ENCODE measurements around the gene CCK.

Gene CCK

DNA sequence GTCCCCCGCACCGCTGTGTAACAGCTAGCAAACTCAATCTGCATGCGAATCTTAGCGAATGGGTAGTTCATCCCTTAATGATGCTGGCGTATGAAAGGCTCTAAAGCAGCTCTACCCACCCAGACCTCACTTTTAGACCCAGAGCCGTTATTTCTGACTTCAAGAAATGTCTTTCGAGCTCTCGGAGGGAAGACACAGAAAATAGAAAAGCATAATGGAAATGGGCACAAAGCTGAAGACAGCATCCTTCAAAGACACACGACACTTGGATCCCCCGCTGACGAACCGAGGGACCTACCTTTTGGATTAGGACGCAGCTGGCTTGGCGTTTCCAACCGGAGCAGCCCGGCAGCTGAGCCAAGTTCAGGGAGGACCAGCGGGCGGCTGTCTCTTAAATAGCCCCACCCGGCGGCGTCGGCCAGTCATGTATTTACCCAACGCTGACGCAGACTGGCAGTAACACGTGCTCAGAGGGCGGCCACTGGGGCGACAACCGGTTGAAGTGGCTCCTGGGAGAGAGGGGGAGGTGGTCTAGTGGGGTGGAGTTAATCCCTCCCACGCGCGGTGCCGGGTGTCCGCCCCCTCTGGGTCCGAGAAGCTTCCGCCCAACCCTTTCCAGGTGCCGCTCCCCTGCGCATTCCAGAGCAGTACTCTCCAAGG lies 1.5 kb downstream of the CCK start:
- Histone ChIP-seq H3K27me3 (ENCODE audit: control insufficient read depth, insufficient read depth, low read length) (peaks cover 3% of the 10 kb centered on the region), H3K4me1 (no peaks in the 10 kb centered on the region), H3K79me2 (no peaks in the 10 kb centered on the region), H3K27ac (no peak overlapping the region), H3K4me2 (ENCODE audit: low read length) (no peak overlapping the region), H2AFZ (no peak overlapping the region), H3K9me3 (ENCODE audit: control insufficient read depth, low read length) (no peaks in the 10 kb centered on the region), H3K36me3 (ENCODE audit: control insufficient read depth, insufficient read depth, low read length) (no peaks in the 10 kb centered on the region), H3K4me3 (ENCODE audit: low read depth, low read length) (no peak overlapping the region), H3K9ac (no peak overlapping the region)
- TF ChIP-seq, protein P1, sequence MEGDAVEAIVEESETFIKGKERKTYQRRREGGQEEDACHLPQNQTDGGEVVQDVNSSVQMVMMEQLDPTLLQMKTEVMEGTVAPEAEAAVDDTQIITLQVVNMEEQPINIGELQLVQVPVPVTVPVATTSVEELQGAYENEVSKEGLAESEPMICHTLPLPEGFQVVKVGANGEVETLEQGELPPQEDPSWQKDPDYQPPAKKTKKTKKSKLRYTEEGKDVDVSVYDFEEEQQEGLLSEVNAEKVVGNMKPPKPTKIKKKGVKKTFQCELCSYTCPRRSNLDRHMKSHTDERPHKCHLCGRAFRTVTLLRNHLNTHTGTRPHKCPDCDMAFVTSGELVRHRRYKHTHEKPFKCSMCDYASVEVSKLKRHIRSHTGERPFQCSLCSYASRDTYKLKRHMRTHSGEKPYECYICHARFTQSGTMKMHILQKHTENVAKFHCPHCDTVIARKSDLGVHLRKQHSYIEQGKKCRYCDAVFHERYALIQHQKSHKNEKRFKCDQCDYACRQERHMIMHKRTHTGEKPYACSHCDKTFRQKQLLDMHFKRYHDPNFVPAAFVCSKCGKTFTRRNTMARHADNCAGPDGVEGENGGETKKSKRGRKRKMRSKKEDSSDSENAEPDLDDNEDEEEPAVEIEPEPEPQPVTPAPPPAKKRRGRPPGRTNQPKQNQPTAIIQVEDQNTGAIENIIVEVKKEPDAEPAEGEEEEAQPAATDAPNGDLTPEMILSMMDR (IDR thresholded peaks at IDR 0.05): no peak

DNA sequence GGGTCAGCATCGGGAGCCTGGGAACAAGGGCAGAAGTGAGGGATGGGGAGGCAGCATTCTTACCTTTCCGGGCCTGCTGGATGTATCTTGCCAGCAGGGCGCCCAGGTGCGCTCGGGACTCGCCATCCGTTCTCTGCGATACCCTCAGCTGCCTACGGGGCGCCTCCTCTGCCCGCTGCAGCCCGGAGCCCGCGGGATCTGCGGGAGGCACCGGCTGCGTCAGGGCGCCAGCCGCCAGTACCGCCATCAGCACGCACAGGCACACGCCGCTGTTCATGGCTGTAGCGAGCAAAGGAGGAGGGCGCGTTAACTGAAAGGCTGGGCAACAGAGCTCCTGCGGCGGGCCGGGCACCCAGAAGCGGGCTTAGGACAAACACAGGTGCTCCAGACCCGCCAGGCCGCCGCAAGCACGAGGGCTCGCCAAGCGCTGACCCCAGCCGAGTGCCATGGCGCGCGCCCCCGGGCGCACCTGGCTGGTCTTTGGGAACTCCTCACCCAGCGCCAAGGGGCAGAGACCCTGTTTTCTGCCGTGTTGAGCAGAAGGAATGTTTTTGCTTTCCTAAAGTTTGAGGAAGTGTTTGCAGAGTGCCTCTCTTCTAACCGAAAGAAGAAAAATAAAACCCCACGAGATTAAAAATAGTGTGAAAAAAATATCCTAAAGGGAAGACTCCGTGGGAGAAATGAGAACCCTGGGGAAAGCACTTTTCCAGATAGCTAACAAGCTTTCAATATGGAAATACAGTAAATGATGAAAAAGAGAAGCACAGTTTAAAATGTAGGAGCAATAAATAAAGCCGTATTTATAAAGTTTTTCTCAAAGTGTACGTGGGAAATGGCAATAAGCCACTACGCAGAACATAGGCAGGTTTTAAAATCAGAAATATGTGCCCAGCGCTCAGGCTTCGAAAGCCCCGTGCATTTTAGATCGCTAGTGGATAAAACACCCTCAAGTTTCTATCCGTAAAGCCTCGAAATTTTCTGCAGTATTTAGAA lies 2.3 kb downstream of the CCK start:
- Histone ChIP-seq H3K4me1 (no peaks in the 10 kb centered on the region), H3K9ac (no peak overlapping the region), H3K27ac (no peak overlapping the region), H3K4me3 (ENCODE audit: low read depth, low read length) (no peak overlapping the region), H3K27me3 (ENCODE audit: control insufficient read depth, insufficient read depth, low read length) (peaks cover 3% of the 10 kb centered on the region), H2AFZ (no peak overlapping the region), H3K9me3 (ENCODE audit: control insufficient read depth, low read length) (no peaks in the 10 kb centered on the region), H3K79me2 (no peaks in the 10 kb centered on the region), H3K4me2 (ENCODE audit: low read length) (peak overlapping the region; percentile 26), H3K36me3 (ENCODE audit: control insufficient read depth, insufficient read depth, low read length) (no peaks in the 10 kb centered on the region)
- TF ChIP-seq, protein P1 (IDR thresholded peaks at IDR 0.05): no peak

DNA sequence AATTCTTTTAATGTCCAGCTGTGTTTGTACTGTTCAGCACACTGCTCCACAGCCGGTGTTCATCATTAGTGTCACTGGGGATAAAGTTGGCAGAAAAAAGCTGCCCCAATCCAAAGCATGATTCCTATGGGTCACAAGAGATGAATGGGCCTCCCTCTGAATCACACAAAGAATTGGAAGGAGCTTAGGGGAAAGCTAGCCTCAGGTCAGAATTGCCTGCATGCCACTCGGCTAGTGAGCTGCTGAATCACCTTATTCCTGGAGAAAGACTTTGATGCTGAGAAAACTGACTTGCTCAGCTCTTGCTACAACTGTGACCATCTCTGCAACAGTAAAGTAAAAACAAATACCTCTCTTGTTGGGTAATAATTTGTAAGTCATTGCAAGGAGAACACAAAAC lies 3.5 kb downstream of the CCK start:
- TF ChIP-seq, protein P1 (IDR thresholded peaks at IDR 0.05): no peak
- H3K27me3 ChIP-seq (ENCODE audit: control insufficient read depth, insufficient read depth, low read length): peaks cover 3% of the 10 kb centered on the region
- H2AFZ ChIP-seq: no peak overlapping the region
- H3K27ac ChIP-seq: no peak overlapping the region
- H3K9ac ChIP-seq: no peak overlapping the region
- H3K4me3 ChIP-seq (ENCODE audit: low read depth, low read length): no peak overlapping the region
- no peaks in the 10 kb centered on the region for H3K79me2 ChIP-seq
- no peak overlapping the region for H3K4me2 ChIP-seq (ENCODE audit: low read length)
- no peaks in the 10 kb centered on the region for H3K4me1 ChIP-seq
- H3K9me3 ChIP-seq (ENCODE audit: control insufficient read depth, low read length): no peaks in the 10 kb centered on the region
- no peaks in the 10 kb centered on the region for H3K36me3 ChIP-seq (ENCODE audit: control insufficient read depth, insufficient read depth, low read length)

DNA sequence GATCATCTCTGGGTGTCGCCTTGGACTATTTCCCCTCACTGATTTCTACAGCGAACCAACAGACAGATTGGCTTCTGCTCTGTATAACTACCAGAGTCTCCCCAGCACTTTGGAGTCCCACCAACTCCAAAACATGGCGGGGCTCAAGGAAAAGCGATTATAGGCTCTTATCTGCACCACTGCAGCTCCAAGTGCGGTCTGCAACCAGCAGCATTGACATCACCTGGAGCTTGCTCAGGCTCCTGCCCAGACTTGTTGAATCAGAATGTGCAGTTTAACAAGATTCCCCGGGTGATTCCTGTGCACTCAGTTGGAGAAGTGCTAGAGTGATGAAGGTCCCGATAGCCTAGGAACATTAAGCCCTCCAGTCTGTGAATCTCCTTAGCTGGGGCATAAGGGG lies 9.0 kb downstream of the CCK start:
- Histone ChIP-seq H3K4me2 (ENCODE audit: low read length) (no peak overlapping the region), H3K4me1 (no peaks in the 10 kb centered on the region), H3K9me3 (ENCODE audit: control insufficient read depth, low read length) (no peaks in the 10 kb centered on the region), H3K79me2 (no peaks in the 10 kb centered on the region), H2AFZ (no peak overlapping the region), H3K36me3 (ENCODE audit: control insufficient read depth, insufficient read depth, low read length) (peaks cover 2% of the 10 kb centered on the region), H3K27ac (no peak overlapping the region), H3K4me3 (ENCODE audit: low read depth, low read length) (no peak overlapping the region), H3K9ac (no peak overlapping the region), H3K27me3 (ENCODE audit: control insufficient read depth, insufficient read depth, low read length) (no peaks in the 10 kb centered on the region)
- TF ChIP-seq, protein P1 (IDR thresholded peaks at IDR 0.05): no peak
